IPS-11a (cell line): Measurements from ENCODE around the gene SIGLEC6.

Experiments used
- H3K4me3 ChIP-seq: one replicate; pipeline ENCODE4 v1.5.1; 2013; ENCODE audit warnings: low read depth, low read length, control low read depth

SIGLEC6 gene

GRCh38 chr19:51548891-51549305, 17.4 kb upstream of the SIGLEC6 start:
- no peak overlapping the region for H3K4me3 ChIP-seq

- H3K4me3 ChIP-seq: no peak overlapping the region
Observed at GRCh38 chr19:51548213-51548651, 16.8 kb upstream of the SIGLEC6 start.

- no peak overlapping the region for H3K4me3 ChIP-seq
Observed at GRCh38 chr19:51547397-51548212, 16.1 kb upstream of the SIGLEC6 start.

GRCh38 chr19:51546650-51547396, 15.4 kb upstream of the SIGLEC6 start:
- H3K4me3 ChIP-seq: no peak overlapping the region

- no peak overlapping the region for H3K4me3 ChIP-seq
Observed at GRCh38 chr19:51546107-51546649, 14.7 kb upstream of the SIGLEC6 start.

GRCh38 chr19:51544038-51544437, 12.6 kb upstream of the SIGLEC6 start:
- H3K4me3 ChIP-seq: no peak overlapping the region

- no peak overlapping the region for H3K4me3 ChIP-seq
Observed at GRCh38 chr19:51542699-51543098, 11.2 kb upstream of the SIGLEC6 start.

GRCh38 chr19:51541458-51542357, 10.2 kb upstream of the SIGLEC6 start:
- no peak overlapping the region for H3K4me3 ChIP-seq

- no peak overlapping the region for H3K4me3 ChIP-seq
Observed at GRCh38 chr19:51539821-51540366, 8.4 kb upstream of the SIGLEC6 start.

- H3K4me3 ChIP-seq: no peak overlapping the region
Observed at GRCh38 chr19:51535535-51535934, 4.1 kb upstream of the SIGLEC6 start.

- no peak overlapping the region for H3K4me3 ChIP-seq
Observed at GRCh38 chr19:51530616-51531015, 854 bp downstream of the SIGLEC6 start.

- no peak overlapping the region for H3K4me3 ChIP-seq
Observed at GRCh38 chr19:51529301-51529700, 2.2 kb downstream of the SIGLEC6 start.

- no peak overlapping the region for H3K4me3 ChIP-seq
Observed at GRCh38 chr19:51525651-51526050, 5.8 kb downstream of the SIGLEC6 start.

GRCh38 chr19:51524666-51525264, 6.7 kb downstream of the SIGLEC6 start:
- no peak overlapping the region for H3K4me3 ChIP-seq

GRCh38 chr19:51521781-51522180, 9.7 kb downstream of the SIGLEC6 start:
- no peak overlapping the region for H3K4me3 ChIP-seq

GRCh38 chr19:51521357-51521756, 10.1 kb downstream of the SIGLEC6 start:
- H3K4me3 ChIP-seq: no peak overlapping the region

GRCh38 chr19:51520728-51521127, 10.7 kb downstream of the SIGLEC6 start:
- H3K4me3 ChIP-seq: no peak overlapping the region

- no peak overlapping the region for H3K4me3 ChIP-seq
Observed at GRCh38 chr19:51514866-51515481, 16.5 kb downstream of the SIGLEC6 start.

- H3K4me3 ChIP-seq: no peak overlapping the region
Observed at GRCh38 chr19:51513968-51514367, 17.5 kb downstream of the SIGLEC6 start.

- no peak overlapping the region for H3K4me3 ChIP-seq
Observed at GRCh38 chr19:51511353-51511752, 20.1 kb downstream of the SIGLEC6 start.
